Panc1 (cell line): ENCODE results near the gene PPP3R1. TPM values are rescaled to one million over a fixed set of nuclear protein-coding genes. Genes with fewer than 3 reads are reported as not detected.

Source experiments
- ATAC-seq: fragments of 200-7000 bp; cut with Tn5 transposase; 2 replicates; pipeline ENCODE4 v1.9.1; 2020; ENCODE audit warnings: mild to moderate bottlenecking, moderate library complexity
- BruUV-seq: library from RNA; stranded (reverse); fragments of 400-500 nt; replicated peaks from 2 replicates; lab custom pipeline; 2021; lab: Mats Ljungman, UMichigan
- CTCF ChIA-PET: fragments of 300-600 bp; sonication (Branson Sonifier 250); formaldehyde crosslinking; loops from one replicate; lab custom pipeline; 2022; ENCODE audit warnings: antibody characterized with exemption; lab: Charles Lee
- POLR2A ChIA-PET: fragments of 300-600 bp; sonication (Branson Sonifier 250); formaldehyde crosslinking; loops from one replicate; lab custom pipeline; 2022; ENCODE audit warnings: antibody characterized with exemption; lab: Charles Lee
- DNase-seq: peaks from one replicate; pipeline ENCODE4 v3.0.0-alpha.2; 2010; ENCODE audit warnings: low read depth, low spot score
- H3K27ac ChIP-seq: 2 replicates; pipeline ENCODE4 v1.5.1; 2011; ENCODE audit warnings: mild to moderate bottlenecking, low read length, inconsistent platforms
- H3K27me3 ChIP-seq: fragments of 200-500 bp; sonication (Bioruptor generic); 2 replicates; pipeline ENCODE4 v1.6.0; 2014; ENCODE audit warnings: low read length, inconsistent platforms; ENCODE audit not compliant: control insufficient read depth, insufficient read depth
- H3K36me3 ChIP-seq: fragments of 200-500 bp; sonication (Bioruptor generic); 2 replicates; pipeline ENCODE4 v1.5.1; 2014; ENCODE audit warnings: inconsistent platforms, mild to moderate bottlenecking, low read length, moderate library complexity; ENCODE audit not compliant: control insufficient read depth, insufficient read depth
- H3K4me1 ChIP-seq: 2 replicates; pipeline ENCODE4 v1.5.1; 2011; ENCODE audit warnings: inconsistent platforms, mild to moderate bottlenecking, low read length, moderate library complexity; ENCODE audit not compliant: control insufficient read depth, insufficient read depth
- H3K4me3 ChIP-seq, 2 experiments: 2 replicates each; pipeline ENCODE4 v1.5.1; 2011 to 2012; ENCODE audit warnings: low read depth in 2 of 2, low read length in 2 of 2, mild to moderate bottlenecking in 2 of 2, inconsistent platforms in 1 of 2, moderate library complexity in 1 of 2
- H3K9me3 ChIP-seq: fragments of 200-500 bp; sonication (Bioruptor generic); 2 replicates; pipeline ENCODE4 v1.5.1; 2014; ENCODE audit warnings: low read depth, mild to moderate bottlenecking, inconsistent platforms, low read length, moderate library complexity; ENCODE audit not compliant: control insufficient read depth, insufficient read depth
- POLR2AphosphoS5 ChIP-seq: IDR thresholded peaks from 2 replicates; pipeline ENCODE4 v1.6.1; 2012; ENCODE audit warnings: mild to moderate bottlenecking, low read depth, low read length, moderate library complexity
- SIN3A ChIP-seq: IDR thresholded peaks from 2 replicates; pipeline ENCODE4 v1.6.1; 2012; ENCODE audit warnings: low read depth, mild to moderate bottlenecking, low read length, moderate library complexity, borderline replicate concordance; ENCODE audit not compliant: insufficient read depth
- TCF7L2 ChIP-seq: IDR thresholded peaks from 2 replicates; pipeline ENCODE4 v1.6.1; 2011; ENCODE audit warnings: mild to moderate bottlenecking, low read depth, low read length, inconsistent platforms
- in situ Hi-C: cut with HindIII; loops from 2 replicates; pipeline ENCODE4 v1.10.0; 2016; ENCODE audit warnings: low sequenced_read_pairs, low pct_unique_long_range_greater_than_20kb
- intact Hi-C: fragments of 100-400 bp; cut with micrococcal nuclease; formaldehyde crosslinking; loops from one replicate; pipeline ENCODE4 v1.10.0; 2022; ENCODE audit not compliant: unreplicated experiment
- total RNA-seq: library from RNA; stranded (reverse); gene quantifications from one replicate; pipeline ENCODE4 v1.2.1, GENCODE V29; 2021; ENCODE audit not compliant: unreplicated experiment
- TF ChIP-seq, protein P1 (sequence below), 2 experiments: IDR thresholded peaks; 2 replicates each; pipeline ENCODE4 v1.6.1; 2011 to 2012; ENCODE audit warnings: low read depth in 2 of 2, control low read depth in 1 of 2, low read length in 1 of 2, mild to moderate bottlenecking in 1 of 2, moderate library complexity in 1 of 2; ENCODE audit not compliant: insufficient read depth in 1 of 2
- TF ChIP-seq, protein P2 (sequence below): fragments of 450-650 bp; IDR thresholded peaks from 2 replicates; pipeline ENCODE4 v1.5.1; 2017; ENCODE audit warnings: mild to moderate bottlenecking

PPP3R1 gene
- total RNA-seq, 1 experiment from 2014 or later, result 77.9 TPM

DNA sequence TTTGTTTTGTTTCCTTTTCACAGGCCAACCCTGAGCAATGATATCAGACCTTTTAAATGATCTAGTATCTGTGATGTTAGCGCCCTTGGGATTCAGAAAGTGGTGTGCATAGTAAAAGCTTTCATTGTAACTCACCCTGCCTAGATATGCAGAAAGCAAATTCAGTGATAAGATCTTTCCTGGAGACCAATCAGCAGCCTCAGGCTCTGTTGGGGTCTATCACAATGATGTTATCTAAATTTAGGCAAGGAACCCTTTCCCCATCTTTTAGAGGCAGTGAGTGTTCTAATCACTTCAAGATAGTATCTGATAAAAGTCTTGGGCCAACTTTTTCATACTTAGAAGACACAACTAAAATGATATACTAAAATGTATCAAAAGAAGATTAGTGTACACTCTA is 118.2 kb downstream of the PPP3R1 start:
- peaks cover 2% of the 10 kb centered on the region; the same call in 1 of the 2 replicates for H3K36me3 ChIP-seq
- no peak for DNase-seq
- no peak overlapping the region for H3K4me3 ChIP-seq
- BruUV-seq, result no TSS peak
- in situ Hi-C loops, result no loop called here
- POLR2A ChIA-PET, result no interaction called here
- H3K9me3 ChIP-seq, result no peaks in the 10 kb centered on the region
- CTCF ChIA-PET, result no interaction called here
- TF ChIP-seq, protein P1, sequence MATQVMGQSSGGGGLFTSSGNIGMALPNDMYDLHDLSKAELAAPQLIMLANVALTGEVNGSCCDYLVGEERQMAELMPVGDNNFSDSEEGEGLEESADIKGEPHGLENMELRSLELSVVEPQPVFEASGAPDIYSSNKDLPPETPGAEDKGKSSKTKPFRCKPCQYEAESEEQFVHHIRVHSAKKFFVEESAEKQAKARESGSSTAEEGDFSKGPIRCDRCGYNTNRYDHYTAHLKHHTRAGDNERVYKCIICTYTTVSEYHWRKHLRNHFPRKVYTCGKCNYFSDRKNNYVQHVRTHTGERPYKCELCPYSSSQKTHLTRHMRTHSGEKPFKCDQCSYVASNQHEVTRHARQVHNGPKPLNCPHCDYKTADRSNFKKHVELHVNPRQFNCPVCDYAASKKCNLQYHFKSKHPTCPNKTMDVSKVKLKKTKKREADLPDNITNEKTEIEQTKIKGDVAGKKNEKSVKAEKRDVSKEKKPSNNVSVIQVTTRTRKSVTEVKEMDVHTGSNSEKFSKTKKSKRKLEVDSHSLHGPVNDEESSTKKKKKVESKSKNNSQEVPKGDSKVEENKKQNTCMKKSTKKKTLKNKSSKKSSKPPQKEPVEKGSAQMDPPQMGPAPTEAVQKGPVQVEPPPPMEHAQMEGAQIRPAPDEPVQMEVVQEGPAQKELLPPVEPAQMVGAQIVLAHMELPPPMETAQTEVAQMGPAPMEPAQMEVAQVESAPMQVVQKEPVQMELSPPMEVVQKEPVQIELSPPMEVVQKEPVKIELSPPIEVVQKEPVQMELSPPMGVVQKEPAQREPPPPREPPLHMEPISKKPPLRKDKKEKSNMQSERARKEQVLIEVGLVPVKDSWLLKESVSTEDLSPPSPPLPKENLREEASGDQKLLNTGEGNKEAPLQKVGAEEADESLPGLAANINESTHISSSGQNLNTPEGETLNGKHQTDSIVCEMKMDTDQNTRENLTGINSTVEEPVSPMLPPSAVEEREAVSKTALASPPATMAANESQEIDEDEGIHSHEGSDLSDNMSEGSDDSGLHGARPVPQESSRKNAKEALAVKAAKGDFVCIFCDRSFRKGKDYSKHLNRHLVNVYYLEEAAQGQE (IDR thresholded peaks at IDR 0.05; ENCODE audit: insufficient read depth in 1 of 2, low read depth in 2 of 2, low read length in 1 of 2), result no peak
- TF ChIP-seq POLR2AphosphoS5 (no peak), TCF7L2 (no peak), SIN3A (no peak)
- TF ChIP-seq, protein P2, sequence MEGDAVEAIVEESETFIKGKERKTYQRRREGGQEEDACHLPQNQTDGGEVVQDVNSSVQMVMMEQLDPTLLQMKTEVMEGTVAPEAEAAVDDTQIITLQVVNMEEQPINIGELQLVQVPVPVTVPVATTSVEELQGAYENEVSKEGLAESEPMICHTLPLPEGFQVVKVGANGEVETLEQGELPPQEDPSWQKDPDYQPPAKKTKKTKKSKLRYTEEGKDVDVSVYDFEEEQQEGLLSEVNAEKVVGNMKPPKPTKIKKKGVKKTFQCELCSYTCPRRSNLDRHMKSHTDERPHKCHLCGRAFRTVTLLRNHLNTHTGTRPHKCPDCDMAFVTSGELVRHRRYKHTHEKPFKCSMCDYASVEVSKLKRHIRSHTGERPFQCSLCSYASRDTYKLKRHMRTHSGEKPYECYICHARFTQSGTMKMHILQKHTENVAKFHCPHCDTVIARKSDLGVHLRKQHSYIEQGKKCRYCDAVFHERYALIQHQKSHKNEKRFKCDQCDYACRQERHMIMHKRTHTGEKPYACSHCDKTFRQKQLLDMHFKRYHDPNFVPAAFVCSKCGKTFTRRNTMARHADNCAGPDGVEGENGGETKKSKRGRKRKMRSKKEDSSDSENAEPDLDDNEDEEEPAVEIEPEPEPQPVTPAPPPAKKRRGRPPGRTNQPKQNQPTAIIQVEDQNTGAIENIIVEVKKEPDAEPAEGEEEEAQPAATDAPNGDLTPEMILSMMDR, result no peak
- H3K27me3 ChIP-seq, result no peaks in the 10 kb centered on the region
- H3K27ac ChIP-seq, result no peak overlapping the region
- H3K4me1 ChIP-seq, result no peaks in the 10 kb centered on the region
- ATAC-seq, result no peak
- intact Hi-C loops, result no loop called here

Other genes with a start within 250 kb of the PPP3R1 start
- 16.8 TPM for gene C1D, start 189.5 kb downstream of the PPP3R1 start, total RNA-seq
- gene PNO1, start 94.6 kb downstream of the PPP3R1 start, total RNA-seq, result 37.7 TPM
- not detected for gene CNRIP1, start 67.4 kb upstream of the PPP3R1 start, total RNA-seq
- 0.13 TPM for gene PLEK, start 112.8 kb upstream of the PPP3R1 start, total RNA-seq
- gene FBXO48, start 214.8 kb upstream of the PPP3R1 start, total RNA-seq, result 0.74 TPM
- 2.6 TPM for gene APLF, start 215.1 kb upstream of the PPP3R1 start, total RNA-seq